Stimulated activated CD4-positive, alpha-beta T cell treated with anti-CD3 and anti-CD28 coated beads, Interleukin-4, amount 100 ng/mL, for 24 hours (primary cell): ENCODE data around the gene ENO1.
"Not testable (repeated sequence)": the region's sequence is repeated elsewhere in the genome, so short reads cannot be mapped to it uniquely, and the experiment has no call there.

Source experiments
- DNase-seq: peaks from one replicate; pipeline ENCODE4 v3.0.0-alpha.2; 2020

Gene ENO1

GRCh38 chr1:8892026-8892425, 13.5 kb upstream of the ENO1 start:
- DNase-seq = no peak

GRCh38 chr1:8891401-8891800, 12.9 kb upstream of the ENO1 start:
- no peak for DNase-seq

- no peak for DNase-seq
Observed at GRCh38 chr1:8889925-8890785, 11.7 kb upstream of the ENO1 start.

GRCh38 chr1:8889103-8889846, 10.8 kb upstream of the ENO1 start:
- no peak for DNase-seq

GRCh38 chr1:8886589-8886988, 8.1 kb upstream of the ENO1 start:
- no peak for DNase-seq

- DNase-seq = not testable (repeated sequence)
Observed at GRCh38 chr1:8886031-8886524, 7.6 kb upstream of the ENO1 start.

GRCh38 chr1:8884105-8884504, 5.6 kb upstream of the ENO1 start:
- not testable (repeated sequence) for DNase-seq

- DNase-seq = no peak
Observed at GRCh38 chr1:8883491-8883890, 5.0 kb upstream of the ENO1 start.

- peak; percentile 68 for DNase-seq
Observed at GRCh38 chr1:8879922-8880676, 1.6 kb upstream of the ENO1 start.

GRCh38 chr1:8879464-8879921, 1.0 kb upstream of the ENO1 start:
- DNase-seq = no peak

GRCh38 chr1:8878698-8879463, 395 bp upstream of the ENO1 start:
- peak; percentile 99 for DNase-seq

- no peak for DNase-seq
Observed at GRCh38 chr1:8876087-8876486, 2.4 kb downstream of the ENO1 start.

GRCh38 chr1:8875216-8875861, 3.1 kb downstream of the ENO1 start:
- no peak for DNase-seq

GRCh38 chr1:8874230-8875201, 4.0 kb downstream of the ENO1 start:
- no peak for DNase-seq

- peak; percentile 89 for DNase-seq
Observed at GRCh38 chr1:8873506-8874229, 4.8 kb downstream of the ENO1 start.

GRCh38 chr1:8873001-8873400, 5.5 kb downstream of the ENO1 start:
- no peak for DNase-seq

- no peak for DNase-seq
Observed at GRCh38 chr1:8871965-8872399, 6.5 kb downstream of the ENO1 start.

GRCh38 chr1:8871539-8871935, 6.9 kb downstream of the ENO1 start:
- DNase-seq = no peak

- DNase-seq = no peak
Observed at GRCh38 chr1:8870616-8871538, 7.6 kb downstream of the ENO1 start.
